Common myeloid progenitor, CD34-positive (primary cell): ENCODE measurements around the gene CH25H.

Source experiments
- CTCF ChIA-PET: fragments of 350-600 bp; sonication (Branson Sonifier 250); formaldehyde crosslinking; loops from one replicate; lab custom pipeline; 2021; ENCODE audit warnings: antibody characterized with exemption; lab: Charles Lee
- POLR2A ChIA-PET: fragments of 350-600 bp; sonication (Branson Sonifier 250); formaldehyde crosslinking; loops from one replicate; lab custom pipeline; 2021; ENCODE audit warnings: antibody characterized with exemption; lab: Charles Lee
- DNase-seq, 3 donors: peaks; one replicate each; pipeline versions ENCODE4 v3.0.0 to v3.0.0-alpha.2; 2013
- H3K27ac ChIP-seq, 2 experiments: 1 replicate in 1 of 2; 2 replicates in 1 of 2; pipeline ENCODE4 v1.7.0; 2013; ENCODE audit warnings: inconsistent platforms in 2 of 2, low read length in 2 of 2, mild to moderate bottlenecking in 2 of 2, low read depth in 1 of 2, moderate library complexity in 1 of 2; ENCODE audit not compliant: severe bottlenecking in 2 of 2, insufficient read depth in 1 of 2, poor library complexity in 1 of 2
- H3K27me3 ChIP-seq, 5 experiments: replicated peaks in 2 of 5; 1 replicate in 3 of 5; 2 replicates in 2 of 5; pipeline versions ENCODE4 v1.6.1 to v1.7.0; 2013; ENCODE audit warnings: low read length in 4 of 5, mild to moderate bottlenecking in 2 of 5, moderate library complexity in 2 of 5, inconsistent platforms in 1 of 5; ENCODE audit not compliant: insufficient read depth in 5 of 5, control insufficient read depth in 4 of 5
- H3K36me3 ChIP-seq, 4 experiments: 1 replicate in 2 of 4; 2 replicates in 2 of 4; pipeline versions ENCODE4 v1.6.1 to v1.7.0; 2013; ENCODE audit warnings: low read length in 3 of 4, control low read depth in 1 of 4, mild to moderate bottlenecking in 1 of 4; ENCODE audit not compliant: control insufficient read depth in 4 of 4, insufficient read depth in 4 of 4
- H3K4me1 ChIP-seq, 4 experiments: 1 replicate in 3 of 4; 2 replicates in 1 of 4; pipeline versions ENCODE4 v1.6.1 to v1.7.1; 2013; ENCODE audit warnings: low read length in 3 of 4, mild to moderate bottlenecking in 3 of 4, control low read depth in 1 of 4, inconsistent platforms in 1 of 4, moderate library complexity in 1 of 4; ENCODE audit not compliant: control insufficient read depth in 4 of 4, insufficient read depth in 4 of 4; ENCODE audit errors: control extremely low read depth in 1 of 4
- H3K4me3 ChIP-seq, 7 experiments: 1 replicate in 4 of 7; 2 replicates in 3 of 7; pipeline versions ENCODE4 v1.5.1 to v1.7.0; 2013; ENCODE audit warnings: mild to moderate bottlenecking in 7 of 7, low read length in 6 of 7, moderate library complexity in 6 of 7, inconsistent platforms in 2 of 7, low read depth in 2 of 7, control low read depth in 1 of 7; ENCODE audit not compliant: insufficient read depth in 4 of 7, control insufficient read depth in 1 of 7; ENCODE audit errors: extremely low read depth in 1 of 7
- H3K9me3 ChIP-seq, 5 experiments: 1 replicate in 4 of 5; 2 replicates in 1 of 5; pipeline versions ENCODE4 v1.6.1 to v1.7.1; 2013; ENCODE audit warnings: low read length in 4 of 5, mild to moderate bottlenecking in 2 of 5, inconsistent platforms in 1 of 5, low read depth in 1 of 5, moderate library complexity in 1 of 5; ENCODE audit not compliant: control insufficient read depth in 4 of 5, insufficient read depth in 2 of 5; ENCODE audit errors: control extremely low read depth in 1 of 5
- WGBS: methylation state at CpG from one replicate; pipeline ENCODE4 v1.1.5; 2013; ENCODE audit not compliant: insufficient coverage; 5-methylcytosine and 5-hydroxymethylcytosine counted together

Gene CH25H

GRCh38 chr10:89184638-89185037, 22.5 kb downstream of the CH25H start:
- H3K9me3 ChIP-seq, result peaks cover 0 to 9% (median 2%) of the 10 kb centered on the region in 5 experiments
- WGBS, result 100% methylated on average over 2 of the region's 3 CpGs
- H3K27ac ChIP-seq, result no peak overlapping the region
- no peak overlapping the region for H3K4me3 ChIP-seq
- POLR2A ChIA-PET, result no interaction called here
- no peaks in the 10 kb centered on the region for H3K36me3 ChIP-seq
- no peaks in the 10 kb centered on the region for H3K27me3 ChIP-seq
- CTCF ChIA-PET, result interaction anchor here (0.6 to 1.2 kb wide), 3 partner anchors 10 to 155 kb away, joined by 3 read pairs; no protein-coding TSS in a partner anchor
- no peak for DNase-seq
- H3K4me1 ChIP-seq, result no peaks in the 10 kb centered on the region

DNA sequence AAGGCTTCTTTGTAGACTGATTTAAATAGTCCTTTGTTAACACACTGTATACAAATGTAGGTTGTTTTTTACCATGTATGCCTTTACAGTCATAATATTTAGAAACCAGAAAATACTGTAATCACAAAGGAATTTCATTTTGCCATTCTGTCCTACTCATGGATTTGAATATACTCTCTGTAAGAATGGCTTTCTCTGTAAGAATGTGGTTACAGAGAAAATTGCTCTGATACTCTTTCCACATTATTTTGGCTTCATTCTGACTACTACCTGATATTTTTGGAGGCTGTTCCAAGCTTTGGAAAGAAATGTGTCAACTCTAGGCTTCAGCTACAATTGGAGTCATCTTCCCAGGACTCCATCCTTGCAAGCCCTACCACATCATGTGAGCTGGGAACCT, 23.5 kb downstream of the CH25H start:
- Histone ChIP-seq H3K9me3 (peaks cover 0 to 9% (median 2%) of the 10 kb centered on the region in 5 experiments), H3K4me1 (no peaks in the 10 kb centered on the region), H3K27me3 (no peaks in the 10 kb centered on the region), H3K4me3 (no peak overlapping the region), H3K27ac (no peak overlapping the region), H3K36me3 (no peaks in the 10 kb centered on the region)
- ChIA-PET POLR2A (no interaction called here), CTCF (no interaction called here)
- DNase-seq, result no peak

DNA sequence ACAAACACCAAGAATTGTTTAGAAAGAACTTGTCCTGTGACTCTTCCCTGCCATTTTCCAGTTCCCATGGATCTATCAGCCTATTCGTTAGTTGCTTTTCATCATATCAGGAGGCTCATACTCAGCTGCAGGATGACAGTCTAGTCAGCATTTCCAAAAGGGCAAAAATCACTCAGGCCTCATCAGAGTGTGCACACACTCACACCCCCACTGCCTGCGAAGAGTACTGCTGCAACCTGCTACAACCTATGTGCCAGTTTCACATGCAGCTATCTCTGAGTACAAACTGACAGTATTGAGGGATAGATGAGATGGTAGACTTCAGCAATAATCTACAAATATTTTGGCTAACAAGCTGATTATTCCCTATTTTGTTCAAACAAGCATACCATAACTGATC, 24.2 kb downstream of the CH25H start:
- Histone ChIP-seq H3K27me3 (no peaks in the 10 kb centered on the region), H3K9me3 (peaks cover 0 to 9% (median 2%) of the 10 kb centered on the region in 5 experiments), H3K36me3 (no peaks in the 10 kb centered on the region), H3K4me3 (no peak overlapping the region), H3K27ac (no peak overlapping the region), H3K4me1 (no peaks in the 10 kb centered on the region)
- 100% methylated on average over 1 of the region's 2 CpGs for WGBS
- ChIA-PET POLR2A (no interaction called here), CTCF (no interaction called here)
- DNase-seq, result no peak

- Histone ChIP-seq H3K4me1 (peaks cover 0 to 4% (median 2%) of the 10 kb centered on the region in 4 experiments), H3K4me3 (no peak overlapping the region), H3K36me3 (no peaks in the 10 kb centered on the region), H3K9me3 (peaks cover 0 to 7% (median under 1%) of the 10 kb centered on the region in 5 experiments), H3K27me3 (no peaks in the 10 kb centered on the region), H3K27ac (no peak overlapping the region)
- DNase-seq, result no peak
- POLR2A ChIA-PET, result no interaction called here
- CTCF ChIA-PET, result interaction anchor here (3.3 kb wide), 1 partner anchor 12 kb away, joined by 10 read pairs; no protein-coding TSS in a partner anchor
These were observed 31.3 kb downstream of the CH25H start for GRCh38 chr10:89175816-89176215.

- peak in 1 of 3 donors; percentile 5 for DNase-seq
- H3K27ac ChIP-seq, result no peak overlapping the region
- H3K9me3 ChIP-seq, result no peaks in the 10 kb centered on the region
- peaks cover 0 to 4% (median 2%) of the 10 kb centered on the region in 4 experiments for H3K4me1 ChIP-seq
- H3K4me3 ChIP-seq, result no peak overlapping the region
- no peaks in the 10 kb centered on the region for H3K27me3 ChIP-seq
- CTCF ChIA-PET, result no interaction called here
- H3K36me3 ChIP-seq, result no peaks in the 10 kb centered on the region
- POLR2A ChIA-PET, result interaction anchor here (0.7 kb wide), 1 partner anchor 373 kb away, joined by 5 read pairs; no protein-coding TSS in a partner anchor
These were observed 34.0 kb downstream of the CH25H start for GRCh38 chr10:89173075-89173474.

DNA sequence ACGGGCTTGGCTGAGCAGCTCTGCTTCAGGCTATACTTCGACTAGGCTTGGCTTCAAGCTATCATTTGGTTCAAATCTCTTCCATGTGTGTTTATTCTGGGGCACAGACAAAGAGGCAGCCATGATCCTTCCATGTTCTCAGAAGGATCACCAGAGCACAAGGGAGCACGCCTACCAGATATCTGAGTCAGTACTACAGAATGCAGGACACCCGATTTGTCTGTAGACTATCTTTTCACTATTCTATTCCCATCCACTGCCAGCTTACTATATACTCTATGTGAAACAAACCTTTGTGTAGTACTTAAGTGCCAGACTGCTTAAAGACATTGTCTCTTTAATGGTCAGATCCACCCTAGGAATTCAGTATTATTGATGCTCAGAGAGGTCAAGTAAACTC, 35.1 kb downstream of the CH25H start:
- Histone ChIP-seq H3K36me3 (no peaks in the 10 kb centered on the region), H3K4me1 (peaks cover 0 to 4% (median 2%) of the 10 kb centered on the region in 4 experiments), H3K27ac (no peak overlapping the region), H3K9me3 (no peaks in the 10 kb centered on the region), H3K4me3 (no peak overlapping the region), H3K27me3 (no peaks in the 10 kb centered on the region)
- CTCF ChIA-PET, result interaction anchor here (1.4 kb wide), 1 partner anchor 14 kb away, joined by 3 read pairs; no protein-coding TSS in a partner anchor
- DNase-seq, result no peak
- POLR2A ChIA-PET, result no interaction called here
- 87% methylated on average over 3 of the region's 4 CpGs for WGBS

DNA sequence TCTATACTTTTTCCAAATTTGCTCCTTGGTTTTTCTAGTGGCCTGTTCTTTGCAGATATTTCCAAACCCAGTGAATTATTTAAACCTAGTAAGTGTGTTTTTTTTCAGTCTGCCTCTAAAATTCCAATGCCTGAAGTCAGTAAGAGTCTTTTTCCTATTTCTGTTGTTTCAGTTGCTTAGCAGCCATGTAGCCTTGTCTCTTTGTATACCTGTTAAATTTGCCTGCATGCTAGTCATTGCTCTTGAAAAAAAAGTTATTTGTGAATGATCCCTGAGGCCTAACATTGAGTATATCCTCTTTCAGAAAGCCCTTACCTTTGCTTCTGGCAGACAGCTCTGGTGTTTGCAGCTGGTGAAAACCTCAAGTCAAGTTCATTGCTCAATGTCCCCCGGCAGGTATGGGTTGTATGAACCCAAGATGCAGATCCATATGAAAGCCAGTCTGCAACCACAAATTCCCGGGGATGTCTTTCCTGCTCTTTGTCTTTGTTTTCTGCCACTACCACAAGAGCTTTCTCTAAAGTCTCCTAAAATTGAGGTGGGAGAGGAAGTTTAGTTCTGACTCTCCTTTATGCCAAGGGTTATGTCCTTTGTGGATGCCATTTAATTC, 35.7 kb downstream of the CH25H start:
- Histone ChIP-seq H3K27me3 (no peaks in the 10 kb centered on the region), H3K9me3 (no peaks in the 10 kb centered on the region), H3K27ac (no peak overlapping the region), H3K36me3 (no peaks in the 10 kb centered on the region), H3K4me1 (peaks cover 0 to 4% (median 2%) of the 10 kb centered on the region in 4 experiments), H3K4me3 (no peak overlapping the region)
- ChIA-PET CTCF (interaction anchor here (1.4 kb wide), 1 partner anchor 15 kb away, joined by 3 read pairs; no protein-coding TSS in a partner anchor), POLR2A (no interaction called here)
- WGBS, result 100% methylated on average over 2 of the region's 2 CpGs
- DNase-seq, result no peak
